H1 (cell line): ENCODE results near the gene TRAPPC11. TPM values are rescaled to one million over a fixed set of nuclear protein-coding genes. Genes with fewer than 3 reads are reported as not detected.

ENCODE experiments used
- CTCF ChIA-PET: fragments of 300-600 bp; sonication (Branson Sonifier 250); formaldehyde crosslinking; loops from one replicate; lab custom pipeline; 2021; ENCODE audit not compliant: partially characterized antibody; lab: Charles Lee
- POLR2A ChIA-PET: fragments of 300-600 bp; sonication (Branson Sonifier 250); formaldehyde crosslinking; loops from one replicate; lab custom pipeline; 2021; ENCODE audit warnings: inconsistent platforms; ENCODE audit not compliant: partially characterized antibody; lab: Charles Lee
- DNase-seq, 2 experiments: peaks; one replicate each; pipeline versions ENCODE4 v3.0.0 to v3.0.0-alpha.2; 2010 to 2022; ENCODE audit warnings: low spot score in 2 of 2, low read depth in 1 of 2, mixed read lengths in 1 of 2
- FAIRE-seq: peaks from 2 replicates; lab custom pipeline; 2011; peaks lifted over from hg19 to GRCh38; lab: Jason Lieb, UNC
- H2AFZ ChIP-seq: 2 replicates; pipeline ENCODE4 v1.8.1; 2012; ENCODE audit warnings: low read length, inconsistent platforms
- H2AK5ac ChIP-seq: 2 replicates; pipeline ENCODE4 v1.6.1; 2013; ENCODE audit warnings: low read depth, low read length
- H2BK120ac ChIP-seq: replicated peaks from 2 replicates; pipeline ENCODE3; 2013; ENCODE audit warnings: low read depth, low read length, inconsistent platforms
- H2BK12ac ChIP-seq: 2 replicates; pipeline ENCODE4 v1.6.1; 2013; ENCODE audit warnings: low read depth, low read length
- H2BK15ac ChIP-seq: 2 replicates; pipeline ENCODE4 v1.6.1; 2013; ENCODE audit warnings: low read length
- H2BK20ac ChIP-seq: 2 replicates; pipeline ENCODE4 v1.6.1; 2013; ENCODE audit warnings: low read length
- H2BK5ac ChIP-seq: 2 replicates; pipeline ENCODE4 v1.6.1; 2013; ENCODE audit warnings: low read depth, low read length
- H3K14ac ChIP-seq: 2 replicates; pipeline ENCODE4 v1.6.1; 2013; ENCODE audit warnings: inconsistent platforms; ENCODE audit not compliant: insufficient read length
- H3K18ac ChIP-seq: 2 replicates; pipeline ENCODE4 v1.6.1; 2013; ENCODE audit warnings: low read length; ENCODE audit errors: extremely low read depth
- H3K23ac ChIP-seq: 2 replicates; pipeline ENCODE4 v1.6.1; 2013; ENCODE audit warnings: inconsistent platforms; ENCODE audit not compliant: insufficient read length
- H3K23me2 ChIP-seq: 2 replicates; pipeline ENCODE4 v1.6.1; 2013; ENCODE audit warnings: low read depth, low read length
- H3K27ac ChIP-seq: 2 replicates; pipeline ENCODE4 v1.6.1; 2011; ENCODE audit warnings: low read depth, low read length, inconsistent platforms
- H3K27me3 ChIP-seq, 4 experiments: replicated peaks in 1 of 4; 1 replicate in 1 of 4; 2 replicates in 3 of 4; pipeline versions ENCODE4 v1.6.1 to v1.8.1; 2011 to 2013; ENCODE audit warnings: low read length in 3 of 4, mild to moderate bottlenecking in 3 of 4, inconsistent platforms in 2 of 4, mixed read lengths in 2 of 4, moderate library complexity in 1 of 4; ENCODE audit not compliant: control insufficient read depth in 3 of 4, insufficient read depth in 3 of 4; ENCODE audit errors: extremely low read depth in 1 of 4
- H3K36me3 ChIP-seq, 4 experiments: 2 replicates each; pipeline versions ENCODE4 v1.6.1 to v1.8.1; 2011 to 2013; ENCODE audit warnings: mild to moderate bottlenecking in 4 of 4, low read length in 3 of 4, moderate library complexity in 2 of 4, control low read depth in 1 of 4, inconsistent platforms in 1 of 4; ENCODE audit not compliant: insufficient read depth in 4 of 4, control insufficient read depth in 2 of 4
- H3K4ac ChIP-seq: replicated peaks from 2 replicates; pipeline ENCODE3; 2013; ENCODE audit warnings: low read length, low read depth, mixed read lengths, inconsistent platforms; ENCODE audit not compliant: insufficient read length
- H3K4me1 ChIP-seq, 4 experiments: replicated peaks in 1 of 4; 1 replicate in 1 of 4; 2 replicates in 3 of 4; pipeline versions ENCODE4 v1.6.1 to v1.8.1; 2011 to 2013; ENCODE audit warnings: low read length in 3 of 4, inconsistent platforms in 2 of 4, mixed read lengths in 1 of 4; ENCODE audit not compliant: insufficient read depth in 4 of 4, control insufficient read depth in 3 of 4
- H3K4me2 ChIP-seq, 2 experiments: 2 replicates each; pipeline versions ENCODE4 v1.6.1 to v1.8.1; 2011 to 2013; ENCODE audit warnings: low read depth in 2 of 2, low read length in 2 of 2, control low read depth in 1 of 2, inconsistent platforms in 1 of 2, mild to moderate bottlenecking in 1 of 2; ENCODE audit not compliant: insufficient read depth in 1 of 2
- H3K4me3 ChIP-seq, 4 experiments: fragments of 200-600, 300-600 bp in 1 of 4; sonication (generic), shearing (Covaris generic), sonication (Bioruptor Twin) in 1 of 4; 2 replicates each; pipeline versions ENCODE4 v1.5.1 to v1.8.1; 2011 to 2016; ENCODE audit warnings: low read length in 4 of 4, low read depth in 3 of 4, control low read depth in 2 of 4, inconsistent platforms in 2 of 4, mild to moderate bottlenecking in 2 of 4, mixed read lengths in 1 of 4, moderate library complexity in 1 of 4; ENCODE audit not compliant: insufficient read depth in 2 of 4; ENCODE audit errors: extremely low read depth in 1 of 4
- H3K56ac ChIP-seq: replicated peaks from 2 replicates; pipeline ENCODE3; 2013; ENCODE audit warnings: low read depth, mild to moderate bottlenecking, mixed read lengths, low read length, inconsistent platforms; ENCODE audit not compliant: insufficient read length
- H3K79me1 ChIP-seq: 2 replicates; pipeline ENCODE4 v1.6.1; 2013; ENCODE audit warnings: low read depth, low read length, control low read depth
- H3K79me2 ChIP-seq, 2 experiments: 2 replicates each; pipeline versions ENCODE4 v1.6.1 to v1.8.1; 2012 to 2013; ENCODE audit warnings: low read length in 2 of 2, mild to moderate bottlenecking in 2 of 2, inconsistent platforms in 1 of 2; ENCODE audit not compliant: insufficient read depth in 2 of 2, control insufficient read depth in 1 of 2
- H3K9ac ChIP-seq, 4 experiments: replicated peaks in 1 of 4; 1 replicate in 1 of 4; 2 replicates in 3 of 4; pipeline versions ENCODE4 v1.6.1 to v1.8.1; 2011 to 2013; ENCODE audit warnings: low read depth in 3 of 4, low read length in 3 of 4, control low read depth in 2 of 4, mild to moderate bottlenecking in 2 of 4, moderate library complexity in 2 of 4, inconsistent platforms in 1 of 4; ENCODE audit errors: extremely low read depth in 1 of 4
- H3K9me3 ChIP-seq, 2 experiments: 2 replicates each; pipeline versions ENCODE4 v1.6.1 to v1.8.1; 2012 to 2013; ENCODE audit warnings: mild to moderate bottlenecking in 2 of 2, moderate library complexity in 2 of 2, control low read depth in 1 of 2, inconsistent platforms in 1 of 2, low read depth in 1 of 2, low read length in 1 of 2, mixed read lengths in 1 of 2; ENCODE audit not compliant: insufficient read depth in 2 of 2
- H4K20me1 ChIP-seq, 2 experiments: replicated peaks in 1 of 2; 2 replicates each; pipeline versions ENCODE3 to v1.8.1; 2011 to 2013; ENCODE audit warnings: inconsistent platforms in 2 of 2, low read length in 2 of 2, mild to moderate bottlenecking in 1 of 2; ENCODE audit not compliant: insufficient read depth in 2 of 2, control insufficient read depth in 1 of 2
- H4K5ac ChIP-seq: 2 replicates; pipeline ENCODE4 v1.6.1; 2013; ENCODE audit warnings: low read length, low read depth, mixed read lengths, inconsistent platforms; ENCODE audit not compliant: insufficient read length
- H4K8ac ChIP-seq: 2 replicates; pipeline ENCODE4 v1.8.0; 2013; ENCODE audit warnings: mild to moderate bottlenecking, moderate library complexity, low read length, inconsistent platforms; ENCODE audit not compliant: insufficient read depth; ENCODE audit errors: extremely low read depth
- H4K91ac ChIP-seq: replicated peaks from 2 replicates; pipeline ENCODE3; 2013; ENCODE audit warnings: low read length, mixed read lengths, inconsistent platforms; ENCODE audit not compliant: insufficient read length
- E2F6 ChIP-seq: IDR thresholded peaks from 2 replicates; pipeline ENCODE4 v1.6.1; 2012; ENCODE audit warnings: inconsistent platforms
- KDM1A ChIP-seq: fragments of 200-600, 300-600 bp; sonication (generic); IDR thresholded peaks from 2 replicates; pipeline ENCODE4 v1.7.1; 2016; ENCODE audit warnings: mild to moderate bottlenecking, low read length, borderline replicate concordance
- KDM4A ChIP-seq: IDR thresholded peaks from one replicate; pipeline ENCODE4 v1.7.1; 2012; ENCODE audit warnings: low read depth, mild to moderate bottlenecking, moderate library complexity, low read length, inconsistent platforms; ENCODE audit not compliant: severe bottlenecking
- MAFK ChIP-seq: IDR thresholded peaks from 2 replicates; pipeline ENCODE4 v1.6.1; 2012; ENCODE audit warnings: low read depth, mild to moderate bottlenecking, improper control_type of control experiment, low read length
- NANOG ChIP-seq: IDR thresholded peaks from 2 replicates; pipeline ENCODE4 v1.6.1; 2011; ENCODE audit warnings: low read length, low read depth, mild to moderate bottlenecking, inconsistent platforms; ENCODE audit not compliant: insufficient read depth, poor library complexity, severe bottlenecking
- POU5F1 ChIP-seq: IDR thresholded peaks from 2 replicates; pipeline ENCODE4 v1.6.1; 2011; ENCODE audit warnings: low read depth, mild to moderate bottlenecking, low read length, moderate library complexity
- RNF2 ChIP-seq: fragments of 200-900, 300-1000 bp; sonication (generic); IDR thresholded peaks from 2 replicates; pipeline ENCODE4 v1.7.1; 2016; ENCODE audit warnings: borderline replicate concordance, low read depth, mild to moderate bottlenecking, antibody characterized with exemption, low read length; ENCODE audit not compliant: poor library complexity, severe bottlenecking; ENCODE audit errors: missing control alignments
- SIN3A ChIP-seq, 2 experiments: IDR thresholded peaks in 1 of 2; conservative IDR thresholded peaks in 1 of 2; 2 replicates each; pipeline ENCODE4 v1.6.1; 2011 to 2012; ENCODE audit warnings: low read length in 2 of 2, improper control_type of control experiment in 1 of 2, low read depth in 1 of 2, mild to moderate bottlenecking in 1 of 2
- SP2 ChIP-seq: IDR thresholded peaks from 2 replicates; pipeline ENCODE4 v1.6.1; 2012; ENCODE audit warnings: mild to moderate bottlenecking, low read length, inconsistent platforms
- SP4 ChIP-seq: IDR thresholded peaks from 2 replicates; pipeline ENCODE4 v1.6.1; 2012; ENCODE audit warnings: low read length, inconsistent platforms
- TAF1 ChIP-seq: IDR thresholded peaks from 2 replicates; pipeline ENCODE4 v1.6.1; 2011; ENCODE audit warnings: mild to moderate bottlenecking, low read depth, low read length
- TEAD4 ChIP-seq: IDR thresholded peaks from 2 replicates; pipeline ENCODE4 v1.6.1; 2012; ENCODE audit warnings: low read depth, low read length, inconsistent platforms, mixed read lengths
- ZNF274 ChIP-seq: IDR thresholded peaks from 2 replicates; pipeline ENCODE4 v1.7.0; 2012; ENCODE audit warnings: low read length, borderline replicate concordance; ENCODE audit errors: extremely low read depth
- WGBS, 2 experiments: shearing (Covaris generic) in 1 of 2; methylation state at CpG; one replicate each; pipeline versions ENCODE4 v1.1.6 to v1.1.7; 2013 to 2015; ENCODE audit warnings: low lambda C conversion rate in 2 of 2, mixed read lengths in 2 of 2, inconsistent platforms in 1 of 2, low coverage in 1 of 2, missing lambda C conversion rate in 1 of 2; ENCODE audit not compliant: insufficient replicate concordance in 2 of 2, insufficient coverage in 1 of 2, insufficient read length in 1 of 2; ENCODE audit errors: extremely low coverage in 1 of 2, missing lambda C conversion rate in 1 of 2; 5-methylcytosine and 5-hydroxymethylcytosine counted together
- polyA plus RNA-seq, 7 experiments: library from polyadenylated mRNA; depleted of rRNA in 3 of 7; stranded (reverse) in 5 of 7; unstranded in 2 of 7; fragments of >200 nt in 5 of 7; fragments of 200-250 nt in 2 of 7; gene quantifications; 1 replicate in 5 of 7; 2 replicates in 1 of 7; 4 replicates in 1 of 7; pipeline versions ENCODE4 v1.2.1 to v1.2.3, GENCODE V29; 2011 to 2013; ENCODE audit warnings: missing spikeins in 2 of 7, mixed read lengths in 2 of 7
- total RNA-seq: library from RNA; stranded (reverse); fragmentation: NEBNext Ultra II Directional; extraction: Animal tissue kit (Norgen Biotek cat#: 25700); gene quantifications from 2 replicates; pipeline ENCODE4 v1.2.1, GENCODE V29; 2021

The TRAPPC11 gene
- total and polyA plus RNA-seq, 2 of the 8 experiments (the other 6 are each of a cell fraction or from before 2014, with no cell fraction given) = 19.2 to 25.9 TPM

- Histone ChIP-seq H3K9ac (no peak overlapping the region), H2AK5ac (no peak overlapping the region), H3K79me2 (no peaks in the 10 kb centered on the region), H3K14ac (no peak overlapping the region), H3K23me2 (peaks cover 2% of the 10 kb centered on the region; the same call in 1 of the 2 replicates), H2BK12ac (no peak overlapping the region), H2BK20ac (no peak overlapping the region), H4K91ac (no peak overlapping the region), H3K79me1 (no peaks in the 10 kb centered on the region), H3K9me3 (no peaks in the 10 kb centered on the region), H4K20me1 (no peaks in the 10 kb centered on the region), H2BK15ac (no peak overlapping the region), H2BK5ac (no peak overlapping the region), H3K4me2 (no peak overlapping the region), H2AFZ (no peak overlapping the region), H3K56ac (no peak overlapping the region), H3K18ac (no peak overlapping the region), H3K36me3 (no peaks in the 10 kb centered on the region), H3K4me3 (no peak overlapping the region), H3K27me3 (no peaks in the 10 kb centered on the region; a peak in 2 of 7 replicates), H3K23ac (no peak overlapping the region), H2BK120ac (no peak overlapping the region), H3K27ac (no peak overlapping the region), H3K4ac (no peak overlapping the region), H3K4me1 (peaks cover 0 to 6% (median 3%) of the 10 kb centered on the region in 4 experiments; a peak in 4 of 7 replicates), H4K8ac (no peak overlapping the region), H4K5ac (no peak overlapping the region)
- CTCF ChIA-PET = interaction anchor here (0.6 to 1.0 kb wide), 2 partner anchors 31 to 54 kb away, joined by 3 read pairs; no protein-coding TSS in a partner anchor
- WGBS, 2 experiments = 92% methylated on average over 5 of the region's 5 CpGs; no CpG with 5 or more reads in 1 of the 2 experiments
- POLR2A ChIA-PET = no interaction called here
- DNase-seq (no peak), FAIRE-seq (no peak)
- no peak for TF ChIP-seq SP4
- no peak for TF ChIP-seq E2F6
- TF ChIP-seq SIN3A (conservative IDR thresholded peaks at IDR 0.05 in 1 of 2, IDR thresholded peaks at IDR 0.05 in 1 of 2; ENCODE audit: low read depth in 1 of 2, low read length in 2 of 2) = no peak
- no peak for TF ChIP-seq RNF2
- no peak for TF ChIP-seq SP2
- TF ChIP-seq KDM4A = no peak
- no peak for TF ChIP-seq MAFK
- TF ChIP-seq NANOG = no peak
- TF ChIP-seq POU5F1 = no peak
- no peak for TF ChIP-seq ZNF274
- no peak for TF ChIP-seq KDM1A
- TF ChIP-seq TEAD4 = no peak
- no peak for TF ChIP-seq TAF1
These were observed 68.4 kb downstream of the TRAPPC11 start for GRCh38 chr4:183727482-183727881.
